HepG2 (cell line): Measurements from ENCODE around the gene TSC22D4. TPM values are rescaled to one million over a fixed set of nuclear protein-coding genes. Genes with fewer than 3 reads are reported as not detected.

Experiments
- ATRX ChIP-seq: sonication (generic); formaldehyde crosslinking; IDR thresholded peaks from 2 replicates; pipeline ENCODE4 v1.4.0; 2020; ENCODE audit warnings: missing genetic modification reagents, borderline replicate concordance
- E2F1 ChIP-seq: sonication (generic); formaldehyde crosslinking; IDR thresholded peaks from 2 replicates; pipeline ENCODE4 v1.5.0; 2020; ENCODE audit warnings: missing genetic modification reagents
- E2F5 ChIP-seq: sonication (generic); formaldehyde crosslinking; conservative IDR thresholded peaks from 2 replicates; pipeline ENCODE4 v1.4.0; 2020; ENCODE audit warnings: missing genetic modification reagents
- EHMT2 ChIP-seq: fragments of 200-600 bp; sonication (generic); IDR thresholded peaks from 2 replicates; pipeline ENCODE4 v1.7.0; 2017; ENCODE audit warnings: antibody characterized with exemption, low read depth, low read length, borderline replicate concordance
- GATA4 ChIP-seq: sonication (generic); IDR thresholded peaks from 2 replicates; pipeline ENCODE4 v1.6.1; 2016; ENCODE audit warnings: antibody characterized with exemption, low read depth, borderline replicate concordance
- GFI1 ChIP-seq: sonication (generic); formaldehyde crosslinking; IDR thresholded peaks from 2 replicates; pipeline ENCODE4 v1.5.0; 2020; ENCODE audit warnings: missing genetic modification reagents, mild to moderate bottlenecking, borderline replicate concordance
- HNRNPH1 ChIP-seq: fragments of 200-400 bp; formaldehyde crosslinking; optimal IDR thresholded peaks from 2 replicates; pipeline ENCODE3; 2017; ENCODE audit warnings: mild to moderate bottlenecking, low read depth, low read length
- IRF9 ChIP-seq: sonication (generic); formaldehyde crosslinking; IDR thresholded peaks from 2 replicates; pipeline ENCODE4 v1.8.0; 2022; ENCODE audit warnings: missing genetic modification reagents, mild to moderate bottlenecking, borderline replicate concordance
- KAT2B ChIP-seq: fragments of 150-350 bp; IDR thresholded peaks from 2 replicates; pipeline ENCODE4 v1.6.1; 2014; ENCODE audit warnings: low read depth, low read length, borderline replicate concordance
- KLF13 ChIP-seq: sonication (generic); formaldehyde crosslinking; IDR thresholded peaks from 2 replicates; pipeline ENCODE4 v1.4.0; 2020; ENCODE audit warnings: mild to moderate bottlenecking, missing genetic modification reagents
- PITX1 ChIP-seq: sonication (generic); formaldehyde crosslinking; IDR thresholded peaks from 2 replicates; pipeline ENCODE4 v1.5.1; 2020; ENCODE audit warnings: mild to moderate bottlenecking, missing genetic modification reagents
- RBAK ChIP-seq: sonication (generic); formaldehyde crosslinking; IDR thresholded peaks from 2 replicates; pipeline ENCODE4 v1.5.1; 2020; ENCODE audit warnings: mild to moderate bottlenecking, missing genetic modification reagents
- SIN3A ChIP-seq: IDR thresholded peaks from 2 replicates; pipeline ENCODE4 v1.6.1; 2011; ENCODE audit warnings: low read depth, mild to moderate bottlenecking, control low read depth, low read length, borderline replicate concordance
- SMC3 ChIP-seq: IDR thresholded peaks from 2 replicates; pipeline ENCODE4 v1.6.1; 2011; ENCODE audit warnings: low read length, improper control_type of control experiment
- SP4 ChIP-seq: sonication (generic); formaldehyde crosslinking; IDR thresholded peaks from 2 replicates; pipeline ENCODE4 v1.8.1; 2023; ENCODE audit warnings: mild to moderate bottlenecking, missing genetic modification reagents
- THAP8 ChIP-seq: sonication (generic); formaldehyde crosslinking; IDR thresholded peaks from 2 replicates; pipeline ENCODE4 v1.5.1; 2020; ENCODE audit warnings: missing genetic modification reagents, mild to moderate bottlenecking, borderline replicate concordance
- TP53 ChIP-seq: sonication (generic); formaldehyde crosslinking; conservative IDR thresholded peaks from 2 replicates; pipeline ENCODE4 v1.4.0; 2020; ENCODE audit warnings: missing genetic modification reagents
- ZNF20 ChIP-seq: sonication (generic); formaldehyde crosslinking; IDR thresholded peaks from 2 replicates; pipeline ENCODE4 v1.4.0; 2020; ENCODE audit warnings: mild to moderate bottlenecking, moderate library complexity, missing genetic modification reagents
- ZNF232 ChIP-seq: sonication (generic); formaldehyde crosslinking; IDR thresholded peaks from 2 replicates; pipeline ENCODE4 v1.4.0; 2020; ENCODE audit warnings: missing genetic modification reagents, borderline replicate concordance
- ZNF367 ChIP-seq: sonication (generic); formaldehyde crosslinking; IDR thresholded peaks from 2 replicates; pipeline ENCODE4 v1.4.0; 2020; ENCODE audit warnings: missing genetic modification reagents, borderline replicate concordance
- ZNF501 ChIP-seq: sonication (generic); formaldehyde crosslinking; IDR thresholded peaks from 2 replicates; pipeline ENCODE4 v1.5.1; 2020; ENCODE audit warnings: mild to moderate bottlenecking, moderate library complexity, missing genetic modification reagents
- ZNF503 ChIP-seq: sonication (generic); formaldehyde crosslinking; IDR thresholded peaks from 2 replicates; pipeline ENCODE4 v1.4.0; 2020; ENCODE audit warnings: missing genetic modification reagents
- ZNF562 ChIP-seq: sonication (generic); formaldehyde crosslinking; IDR thresholded peaks from 2 replicates; pipeline ENCODE4 v1.8.0; 2022; ENCODE audit warnings: missing genetic modification reagents, borderline replicate concordance
- ZSCAN31 ChIP-seq: sonication (generic); formaldehyde crosslinking; IDR thresholded peaks from 2 replicates; pipeline ENCODE4 v1.5.0; 2020; ENCODE audit warnings: low read depth, mild to moderate bottlenecking, missing genetic modification reagents
- polyA plus RNA-seq, 8 experiments: library from polyadenylated mRNA; depleted of rRNA in 3 of 8; stranded (reverse) in 7 of 8; unstranded in 1 of 8; fragments of >200 nt; fragmentation: Illumina TruSeq in 4 of 8; extraction: Trizol in 4 of 8; gene quantifications; 2 replicates each; pipeline versions ENCODE4 v1.2.1 to v1.2.3, GENCODE V29; 2011 to 2016; ENCODE audit warnings: low read depth in 4 of 8, missing spikeins in 1 of 8, mixed read lengths in 1 of 8; ENCODE audit not compliant: insufficient read depth in 1 of 8
- total RNA-seq, 5 experiments: library from RNA; depleted of rRNA; stranded (reverse); fragments of >200 nt; fragmentation: Illumina TruSeq; extraction: Trizol; gene quantifications; 2 replicates each; pipeline ENCODE4 v1.2.3, GENCODE V29; 2016; ENCODE audit warnings: low read depth in 1 of 5

The TSC22D4 gene
- total and polyA plus RNA-seq, 2 of the 13 experiments (the other 11 are each of a cell fraction or from before 2014, with no cell fraction given) = 7.7 to 8.7 TPM

DNA sequence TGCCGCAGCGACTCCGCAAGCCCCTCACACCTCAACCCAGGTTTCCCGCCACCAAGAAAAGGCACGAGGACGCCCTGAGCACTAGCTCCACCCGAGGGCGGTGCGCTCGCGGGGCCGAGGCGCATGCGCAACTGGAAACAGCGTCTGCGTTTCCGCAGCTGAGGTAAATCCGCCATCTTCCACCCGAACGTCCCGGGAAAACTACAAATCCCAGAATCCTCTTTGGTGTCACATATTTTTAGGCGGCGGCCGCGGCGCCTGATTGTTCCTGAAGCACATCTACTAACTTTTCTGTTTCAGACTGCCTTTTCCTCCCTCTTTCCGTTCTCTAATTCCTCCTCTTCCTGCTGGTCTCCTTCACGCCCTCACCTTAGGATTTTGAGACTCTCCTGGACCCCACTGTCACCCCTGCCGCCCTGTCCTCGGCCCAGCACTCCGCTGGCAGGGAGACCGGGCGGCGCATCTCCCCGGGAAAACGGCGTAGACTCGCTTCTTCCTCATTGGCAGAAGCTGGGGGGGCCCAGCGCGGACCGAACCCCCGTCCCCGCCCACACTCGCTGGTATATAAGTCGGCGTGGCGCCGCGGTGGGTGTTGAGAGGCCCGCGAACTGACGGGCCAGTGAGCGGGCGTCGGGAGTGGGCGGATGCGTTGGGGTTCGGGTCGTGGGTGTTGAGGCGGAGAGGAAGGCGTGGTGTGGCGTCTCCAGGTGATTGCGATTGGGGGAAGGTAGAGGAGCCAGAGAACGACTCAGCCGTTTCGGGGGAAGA is 50.6 kb downstream of the TSC22D4 start, which contains the start of gene ZCWPW1 (continued):
- peak; percentile 7; the same call in 1 of the 2 replicates for TF ChIP-seq THAP8 (CRISPR knock-in tag)
- TF ChIP-seq RBAK (CRISPR knock-in tag) = peak; percentile 52; the same call in 1 of the 2 replicates
- no peak for TF ChIP-seq EHMT2
- peak; percentile 35; the same call in 1 of the 2 replicates for TF ChIP-seq PITX1 (CRISPR knock-in tag)
- no peak for TF ChIP-seq E2F1 (CRISPR knock-in tag)
- TF ChIP-seq ZSCAN31 (CRISPR knock-in tag) = peak; percentile 66
- peak; percentile 61 for TF ChIP-seq SP4 (CRISPR knock-in tag)
- TF ChIP-seq KLF13 (CRISPR knock-in tag) = 0 out of 2 replicates have a peak, but pooled peaks have one; percentile 65
- TF ChIP-seq SMC3 = no peak
- TF ChIP-seq IRF9 (CRISPR knock-in tag) = peak; percentile 22; the same call in 1 of the 2 replicates
- TF ChIP-seq GFI1 (CRISPR knock-in tag) = 0 out of 2 replicates have a peak, but pooled peaks have one; percentile 21
- TF ChIP-seq KAT2B = no peak
- TF ChIP-seq TP53 (CRISPR knock-in tag) = peak; percentile 85
- no peak for TF ChIP-seq ZNF20 (CRISPR knock-in tag)
- TF ChIP-seq SIN3A = peak; percentile 76; the same call in 1 of the 2 replicates
- TF ChIP-seq ZNF367 (CRISPR knock-in tag) = peak; percentile 91
- peak; percentile 96 for TF ChIP-seq ZNF232
- TF ChIP-seq E2F5 (CRISPR knock-in tag) = peak; percentile 62; the same call in 1 of the 2 replicates
- TF ChIP-seq ATRX (CRISPR knock-in tag) = no peak
- TF ChIP-seq GATA4 = peak; percentile 97
- TF ChIP-seq ZNF503 (CRISPR knock-in tag) = no peak; the same call in 1 of the 2 replicates
- TF ChIP-seq ZNF562 (CRISPR knock-in tag) = peak; percentile 52; the same call in 1 of the 2 replicates
- peak; percentile 92 for TF ChIP-seq HNRNPH1
- peak; percentile 96 for TF ChIP-seq ZNF501 (CRISPR knock-in tag)
